Fibroblast of lung (primary cell): Measurements from ENCODE around the gene ABHD4. TPM values are rescaled to one million over a fixed set of nuclear protein-coding genes. Genes with fewer than 3 reads are reported as not detected.

ENCODE experiments used
- DNase-seq, 2 donors: peaks; one replicate each; pipeline versions ENCODE4 v3.0.0 to v3.0.0-alpha.2; 2010; ENCODE audit warnings: low read depth in 2 of 2
- H2AFZ ChIP-seq: 2 replicates; pipeline ENCODE4 v1.5.1; 2012; ENCODE audit warnings: low read length, control low read depth, inconsistent platforms
- H3K27ac ChIP-seq: 2 replicates; pipeline ENCODE4 v1.5.1; 2011; ENCODE audit warnings: low read length, control low read depth; ENCODE audit not compliant: insufficient read depth
- H3K27me3 ChIP-seq: 2 replicates; pipeline ENCODE4 v1.5.1; 2011; ENCODE audit warnings: mild to moderate bottlenecking, low read length; ENCODE audit not compliant: control insufficient read depth, insufficient read depth
- H3K36me3 ChIP-seq: 2 replicates; pipeline ENCODE4 v1.5.1; 2011; ENCODE audit warnings: low read length; ENCODE audit not compliant: control insufficient read depth, insufficient read depth
- H3K4me1 ChIP-seq: 2 replicates; pipeline ENCODE4 v1.5.1; 2011; ENCODE audit warnings: low read length; ENCODE audit not compliant: control insufficient read depth, insufficient read depth; ENCODE audit errors: extremely low read depth
- H3K4me2 ChIP-seq: 2 replicates; pipeline ENCODE4 v1.5.1; 2011; ENCODE audit warnings: low read length, control low read depth; ENCODE audit not compliant: insufficient read depth; ENCODE audit errors: extremely low read depth
- H3K4me3 ChIP-seq, 4 experiments: fragments of 200-600 bp in 1 of 4; sonication (generic) in 1 of 4; replicated peaks in 1 of 4; 2 replicates each; pipeline ENCODE4 v1.5.1; 2011 to 2016; ENCODE audit warnings: low read length in 4 of 4, low read depth in 3 of 4, mild to moderate bottlenecking in 3 of 4, control low read depth in 2 of 4, inconsistent platforms in 1 of 4, mixed read lengths in 1 of 4; ENCODE audit not compliant: insufficient read depth in 1 of 4; ENCODE audit errors: control extremely low read depth in 1 of 4
- H3K79me2 ChIP-seq: 2 replicates; pipeline ENCODE4 v1.5.1; 2012; ENCODE audit warnings: mild to moderate bottlenecking, low read length, inconsistent platforms; ENCODE audit not compliant: control insufficient read depth, insufficient read depth
- H3K9ac ChIP-seq: 2 replicates; pipeline ENCODE4 v1.5.1; 2011; ENCODE audit warnings: mild to moderate bottlenecking, low read length, control low read depth; ENCODE audit not compliant: insufficient read depth
- H3K9me3 ChIP-seq: 2 replicates; pipeline ENCODE4 v1.5.1; 2012; ENCODE audit warnings: low read depth, low read length; ENCODE audit not compliant: control insufficient read depth, insufficient read depth
- H4K20me1 ChIP-seq: 2 replicates; pipeline ENCODE4 v1.5.1; 2011; ENCODE audit warnings: low read length; ENCODE audit not compliant: control insufficient read depth, insufficient read depth; ENCODE audit errors: extremely low read depth
- CTCF ChIP-seq, 2 donors: IDR thresholded peaks in 1 of 2; conservative IDR thresholded peaks in 1 of 2; 1 replicate in 1 of 2; 2 replicates in 1 of 2; pipeline ENCODE4 v1.5.1; 2011 to 2012; ENCODE audit warnings: low read length in 2 of 2, control low read depth in 1 of 2, inconsistent platforms in 1 of 2, low read depth in 1 of 2, mild to moderate bottlenecking in 1 of 2
- EZH2 ChIP-seq: IDR thresholded peaks from 2 replicates; pipeline ENCODE4 v1.5.1; 2012; ENCODE audit warnings: low read length, control low read depth, mild to moderate bottlenecking; ENCODE audit errors: missing control alignments
- polyA plus RNA-seq, 2 donors: library from polyadenylated mRNA; depleted of rRNA in 1 of 2; stranded (reverse) in 1 of 2; unstranded in 1 of 2; fragments of >200 nt; gene quantifications; 2 replicates each; pipeline ENCODE4 v1.2.1, GENCODE V29; 2011 to 2012; ENCODE audit warnings: missing spikeins in 1 of 2
- total RNA-seq: library from RNA; depleted of rRNA; stranded (reverse); fragments of >200 nt; gene quantifications from 2 replicates; pipeline ENCODE4 v1.2.1, GENCODE V29; 2014

Gene ABHD4
- total and polyA plus RNA-seq, 2 donors (not counting 1 experiment from before 2014, with no cell fraction given) = 40.0 to 61.2 TPM

- no peak for TF ChIP-seq EZH2
- no peak for TF ChIP-seq CTCF (conservative IDR thresholded peaks at IDR 0.05 in 1 of 2, IDR thresholded peaks at IDR 0.05 in 1 of 2; ENCODE audit: low read depth in 1 of 2, low read length in 2 of 2)
- Histone ChIP-seq H2AFZ (no peak overlapping the region), H3K4me2 (no peak overlapping the region), H3K79me2 (no peaks in the 10 kb centered on the region), H4K20me1 (no peaks in the 10 kb centered on the region), H3K27ac (no peak overlapping the region), H3K4me1 (no peaks in the 10 kb centered on the region), H3K4me3 (no peak overlapping the region), H3K9me3 (no peaks in the 10 kb centered on the region), H3K9ac (no peak overlapping the region), H3K27me3 (no peaks in the 10 kb centered on the region), H3K36me3 (no peaks in the 10 kb centered on the region)
- DNase-seq = no peak
Measured at GRCh38 chr14:22658946-22659345, 60.8 kb downstream of the ABHD4 start.

GRCh38 chr14:22660654-22661053 is 62.6 kb downstream of the ABHD4 start:
- Histone ChIP-seq H2AFZ (no peak overlapping the region), H3K27ac (no peak overlapping the region), H3K79me2 (no peaks in the 10 kb centered on the region), H3K9me3 (no peaks in the 10 kb centered on the region), H3K9ac (no peak overlapping the region), H3K36me3 (no peaks in the 10 kb centered on the region), H4K20me1 (no peaks in the 10 kb centered on the region), H3K27me3 (no peaks in the 10 kb centered on the region), H3K4me2 (no peak overlapping the region), H3K4me3 (no peak overlapping the region), H3K4me1 (peaks cover 2% of the 10 kb centered on the region)
- TF ChIP-seq EZH2 (no peak), CTCF (conservative IDR thresholded peaks at IDR 0.05 in 1 of 2, IDR thresholded peaks at IDR 0.05 in 1 of 2; ENCODE audit: low read depth in 1 of 2, low read length in 2 of 2) (no peak)
- DNase-seq = no peak

Other genes starting within 250 kb of the ABHD4 start
- 235 and 249 TPM in 2 replicates for gene DAD1, start 9.1 kb upstream of the ABHD4 start, total RNA-seq
- 623 and 651 TPM in 2 replicates for gene DAD1, start 9.1 kb upstream of the ABHD4 start, polyA plus RNA-seq
- gene OR6J1, start 46.1 kb downstream of the ABHD4 start, total RNA-seq = not detected in 2 replicates
- gene OR6J1, start 46.1 kb downstream of the ABHD4 start, polyA plus RNA-seq = not detected in 2 replicates
- gene OXA1L, start 168.4 kb downstream of the ABHD4 start, total RNA-seq = 66.5 and 67.2 TPM in 2 replicates
- 141 and 159 TPM in 2 replicates for gene OXA1L, start 168.4 kb downstream of the ABHD4 start, polyA plus RNA-seq
- 5.1 and 6.3 TPM in 2 replicates for gene SLC7A7, start 217.1 kb downstream of the ABHD4 start, total RNA-seq
- 7.1 and 9.5 TPM in 2 replicates for gene SLC7A7, start 217.1 kb downstream of the ABHD4 start, polyA plus RNA-seq
- gene MRPL52, start 231.6 kb downstream of the ABHD4 start, total RNA-seq = 40.8 and 50.5 TPM in 2 replicates
- gene MRPL52, start 231.6 kb downstream of the ABHD4 start, polyA plus RNA-seq = 38.0 and 44.1 TPM in 2 replicates
- gene MMP14, start 238.3 kb downstream of the ABHD4 start, total RNA-seq = 346 and 375 TPM in 2 replicates
- 393 and 397 TPM in 2 replicates for gene MMP14, start 238.3 kb downstream of the ABHD4 start, polyA plus RNA-seq